Measurements from ENCODE around the gene CHIA. TPM values are rescaled to one million over a fixed set of nuclear protein-coding genes. Genes with fewer than 3 reads are reported as not detected.

CHIA gene
- total and polyA plus RNA-seq, 2 donors (not counting 3 experiments of a cell fraction or from before 2014, with no cell fraction given): not detected

GRCh38 chr1:111323231-111323630 lies 32.6 kb downstream of the CHIA start:
- no TSS peak for BruUV-seq (replicated peaks)
- Histone ChIP-seq H3K79me2 (ENCODE audit: control insufficient read depth, insufficient read depth, low read length) (no peaks in the 10 kb centered on the region), H3K4me3 (replicated peaks in 1 of 3; ENCODE audit: insufficient read depth in 1 of 3, low read depth in 1 of 3, low read length in 3 of 3) (no peak overlapping the region), H3K9ac (replicated peaks; ENCODE audit: extremely low read depth, insufficient read depth, low read length) (no peak overlapping the region), H3K27ac (ENCODE audit: insufficient read depth, low read depth, low read length) (no peak overlapping the region), H3K27me3 (ENCODE audit: control insufficient read depth in 2 of 2, insufficient read depth in 2 of 2, low read length in 2 of 2) (no peaks in the 10 kb centered on the region), H3K9me3 (replicated peaks; ENCODE audit: control insufficient read depth, insufficient read depth, low read length) (no peaks in the 10 kb centered on the region), H2AFZ (ENCODE audit: low read depth, low read length) (no peak overlapping the region), H4K20me1 (replicated peaks; ENCODE audit: control insufficient read depth, extremely low read depth, insufficient read depth, low read length) (no peaks in the 10 kb centered on the region), H3K4me2 (ENCODE audit: insufficient read depth, low read length) (no peak overlapping the region), H3K4me1 (ENCODE audit: control insufficient read depth, extremely low read depth, insufficient read depth, low read length) (no peaks in the 10 kb centered on the region), H3K9me1 (replicated peaks; ENCODE audit: control insufficient read depth, extremely low read depth, insufficient read depth, low read length) (no peaks in the 10 kb centered on the region), H3K36me3 (ENCODE audit: control insufficient read depth in 2 of 2, extremely low read depth in 1 of 2, insufficient read depth in 2 of 2, low read length in 2 of 2) (no peaks in the 10 kb centered on the region)
- FAIRE-seq (no peak), DNase-seq (ENCODE audit: low read depth, low spot score) (no peak)
- intact Hi-C loops (cut with micrococcal nuclease): no loop called here
- ChIA-PET POLR2A (no interaction called here), CTCF (no interaction called here)
- TF ChIP-seq GATA2 (IDR thresholded peaks at IDR 0.05; ENCODE audit: insufficient read depth, insufficient read length, low read depth, low read length) (no peak), POLR2A (IDR thresholded peaks at IDR 0.05; ENCODE audit: low read depth, low read length) (no peak), JUN (IDR thresholded peaks at IDR 0.05; ENCODE audit: borderline replicate concordance, insufficient read depth, insufficient read length, low read depth) (no peak), CTCF (IDR thresholded peaks at IDR 0.05; ENCODE audit: extremely low read depth in 1 of 2, insufficient read depth in 1 of 2, low read depth in 1 of 2, low read length in 2 of 2) (no peak), MAX (IDR thresholded peaks at IDR 0.05; ENCODE audit: insufficient read depth, insufficient read length) (no peak), POLR2AphosphoS5 (IDR thresholded peaks at IDR 0.05; ENCODE audit: insufficient read depth, low read depth, low read length) (no peak), FOS (IDR thresholded peaks at IDR 0.05; ENCODE audit: borderline replicate concordance, insufficient read depth, low read length) (no peak), EZH2 (IDR thresholded peaks at IDR 0.05; ENCODE audit: borderline replicate concordance, low read depth, low read length, severe bottlenecking) (no peak), MYC (IDR thresholded peaks at IDR 0.05; ENCODE audit: low read depth, low read length) (no peak)
- dilution Hi-C loops (cut with MboI; ENCODE audit: extremely low pct_ligation_motif_present, low sequenced_read_pairs): no loop called here
